GM08714 (cell line): ENCODE data around the gene PIGK.
"Not testable (repeated sequence)": the region's sequence is repeated elsewhere in the genome, so short reads cannot be mapped to it uniquely, and the experiment has no call there.

Experiments
- H3K4me3 ChIP-seq: fragments of 200-500 bp; sonication (Bioruptor generic); 2 replicates; pipeline ENCODE4 v1.5.1; 2014; ENCODE audit warnings: mild to moderate bottlenecking, low read length, inconsistent platforms
- ZNF274 ChIP-seq: IDR thresholded peaks from 2 replicates; pipeline ENCODE4 v1.6.1; 2012; ENCODE audit warnings: mild to moderate bottlenecking, low read depth, low read length

PIGK gene

DNA sequence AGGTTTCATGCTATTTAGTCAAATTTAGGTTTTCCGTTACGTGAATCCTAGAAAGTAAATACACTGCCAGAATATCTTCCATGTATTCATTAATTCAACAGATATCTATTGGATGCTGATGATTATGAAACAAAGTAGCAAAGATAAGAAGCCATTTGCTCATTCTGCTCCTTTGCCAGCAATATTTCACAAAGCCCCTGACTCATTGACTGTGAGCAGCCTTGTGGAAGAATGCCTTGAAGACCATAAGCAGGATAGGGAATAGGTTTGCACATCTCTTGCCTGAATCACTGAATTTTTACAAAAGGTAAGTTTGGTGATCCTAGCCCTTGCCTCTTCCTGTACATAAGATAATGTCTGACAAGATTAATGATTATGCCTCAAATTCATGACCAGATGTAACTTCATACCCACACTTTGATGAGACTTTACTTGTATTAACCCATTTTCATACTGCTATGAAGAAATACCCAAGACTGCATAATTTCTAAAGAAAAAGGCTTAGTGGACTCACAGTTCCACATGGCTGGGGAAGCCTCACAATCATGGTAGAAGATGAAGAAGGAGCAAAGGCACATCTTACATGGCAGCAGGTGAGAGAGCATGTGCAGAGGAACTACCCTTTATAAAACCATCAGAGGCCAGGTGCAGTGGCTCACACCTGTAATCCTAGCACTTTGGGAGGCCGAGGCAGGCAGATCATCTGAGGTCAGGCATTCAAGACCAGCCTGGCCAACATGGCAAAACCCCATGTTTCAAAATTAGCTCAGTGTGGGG lies 1.6 kb upstream of the PIGK start:
- no peak overlapping the region for H3K4me3 ChIP-seq
- no peak for TF ChIP-seq ZNF274

DNA sequence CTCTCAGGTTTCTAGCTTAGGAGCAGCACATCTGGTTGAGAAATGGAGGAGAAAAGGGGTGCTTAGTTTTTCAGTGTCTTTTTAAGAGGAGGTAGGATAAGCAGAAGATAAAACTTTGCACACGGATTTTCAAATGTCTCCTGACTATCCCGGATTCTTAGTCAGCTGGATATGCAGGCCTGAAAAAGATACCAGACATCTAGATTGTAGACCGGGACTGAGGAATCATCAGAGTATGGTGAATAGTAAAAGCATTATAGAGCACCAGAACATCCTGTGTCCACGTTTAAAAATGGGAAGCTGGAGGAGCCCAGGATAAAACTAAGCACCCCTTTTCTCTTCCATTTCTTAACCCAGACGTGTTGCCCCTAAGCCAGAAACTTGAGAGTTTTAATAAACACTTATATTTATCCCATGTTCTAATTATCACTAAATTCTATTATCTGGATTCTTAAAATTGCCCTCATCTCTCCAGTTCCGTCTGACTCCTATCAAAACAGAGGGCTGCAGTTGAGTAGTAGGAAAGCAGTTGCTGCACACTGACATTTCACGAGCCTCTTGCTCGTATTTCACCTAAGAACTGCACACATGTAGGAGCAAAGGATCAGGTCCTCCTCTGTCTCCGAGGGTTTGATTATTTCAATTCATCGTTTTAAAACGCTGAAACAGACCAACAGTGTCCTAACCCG lies 609 bp downstream of the PIGK start:
- H3K4me3 ChIP-seq = peak overlapping the region; percentile 91
- TF ChIP-seq ZNF274 = no peak

DNA sequence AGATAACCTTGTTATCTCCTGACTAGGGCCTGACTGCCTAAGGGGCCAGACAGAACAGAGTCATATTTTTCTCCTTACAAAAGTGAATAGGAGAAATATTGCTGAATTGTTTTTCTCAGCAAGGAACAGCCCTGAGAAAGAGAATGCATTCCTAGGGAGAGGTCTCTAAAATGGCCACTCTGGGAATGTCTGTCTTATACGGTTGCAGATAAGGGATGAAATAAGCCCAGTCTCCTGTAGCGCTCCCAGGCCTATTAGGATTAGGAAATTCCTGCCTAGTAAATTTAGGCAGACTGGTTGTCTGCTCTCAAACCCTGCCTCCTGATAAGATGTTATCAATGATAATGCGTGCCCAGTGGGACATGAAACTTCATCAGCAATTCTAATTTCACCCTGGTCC lies 15.2 kb downstream of the PIGK start:
- not testable (repeated sequence) for H3K4me3 ChIP-seq

DNA sequence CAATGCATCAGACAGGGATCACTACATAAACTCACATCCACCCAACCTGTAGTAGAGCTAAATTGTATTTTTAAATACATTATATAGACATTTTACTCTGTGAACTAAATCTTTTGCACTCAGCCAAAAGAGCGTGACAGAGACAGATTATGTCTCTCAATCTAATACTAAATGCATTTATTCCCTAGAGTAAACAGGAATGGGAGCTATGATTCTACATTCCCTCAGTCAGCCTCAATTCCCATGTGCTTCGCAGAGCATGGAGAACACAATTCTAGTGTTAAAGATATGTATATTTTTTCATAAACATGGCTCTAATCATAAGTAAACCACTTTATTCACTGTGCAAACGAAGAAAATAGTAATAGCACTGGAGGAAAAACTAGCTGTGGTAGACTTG lies 16.5 kb downstream of the PIGK start:
- no peak overlapping the region for H3K4me3 ChIP-seq
- TF ChIP-seq ZNF274 = no peak

DNA sequence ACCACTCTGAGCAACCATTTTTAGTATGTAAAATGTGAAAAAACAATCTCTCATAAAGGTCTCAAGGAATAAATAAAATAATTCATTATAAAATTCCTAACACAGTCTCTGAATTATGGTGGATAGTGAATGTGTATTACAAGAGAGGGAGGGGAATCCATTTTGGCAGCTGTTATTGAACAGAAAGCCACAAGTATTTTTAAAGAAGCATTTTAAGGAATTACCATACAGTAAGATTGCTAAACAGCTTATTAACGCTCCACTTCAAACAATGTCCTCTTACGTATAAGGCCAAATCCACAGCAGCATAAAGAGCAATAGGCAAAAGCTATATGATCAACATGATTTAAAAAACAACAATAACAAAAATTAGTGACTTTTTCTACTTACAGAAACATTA lies 18.4 kb downstream of the PIGK start:
- no peak for TF ChIP-seq ZNF274
- no peak overlapping the region for H3K4me3 ChIP-seq

DNA sequence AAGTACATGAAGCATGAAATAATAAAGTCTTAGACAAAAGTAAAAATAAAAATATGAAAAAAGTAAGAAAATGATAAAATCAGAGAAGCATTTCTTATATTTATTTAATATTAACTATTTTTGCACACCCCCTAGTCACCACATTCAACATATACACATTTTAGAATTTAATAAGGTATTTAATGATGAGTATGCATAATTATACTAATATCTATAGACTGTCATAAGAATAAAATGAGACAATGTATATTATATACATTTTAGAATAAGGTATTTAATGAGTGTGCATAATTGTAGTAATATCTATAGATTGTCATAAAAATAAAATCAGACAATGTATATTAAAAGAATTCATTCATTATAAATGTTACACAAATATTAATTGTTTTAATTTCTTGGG lies 18.9 kb downstream of the PIGK start:
- TF ChIP-seq ZNF274 = no peak
- no peak overlapping the region for H3K4me3 ChIP-seq

DNA sequence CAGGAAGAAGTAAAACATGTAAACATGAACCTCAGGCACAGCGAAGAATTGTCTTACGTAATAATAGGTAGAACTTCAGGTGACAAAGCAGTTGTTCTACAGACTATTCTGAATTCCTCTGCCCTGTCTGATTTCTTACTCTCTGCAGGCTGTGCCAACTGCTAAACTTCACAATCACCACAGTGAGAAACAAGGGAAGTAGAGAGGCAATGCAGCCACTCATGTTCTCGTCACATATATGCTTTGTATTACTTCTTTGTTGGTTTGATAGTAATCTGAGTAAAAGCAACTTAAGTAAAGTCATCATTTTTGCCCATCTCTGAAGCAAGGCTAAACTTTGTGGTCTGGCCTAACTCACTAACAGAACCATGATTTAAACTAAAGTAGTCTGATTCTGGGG lies 21.9 kb downstream of the PIGK start:
- no peak overlapping the region for H3K4me3 ChIP-seq
- no peak for TF ChIP-seq ZNF274

DNA sequence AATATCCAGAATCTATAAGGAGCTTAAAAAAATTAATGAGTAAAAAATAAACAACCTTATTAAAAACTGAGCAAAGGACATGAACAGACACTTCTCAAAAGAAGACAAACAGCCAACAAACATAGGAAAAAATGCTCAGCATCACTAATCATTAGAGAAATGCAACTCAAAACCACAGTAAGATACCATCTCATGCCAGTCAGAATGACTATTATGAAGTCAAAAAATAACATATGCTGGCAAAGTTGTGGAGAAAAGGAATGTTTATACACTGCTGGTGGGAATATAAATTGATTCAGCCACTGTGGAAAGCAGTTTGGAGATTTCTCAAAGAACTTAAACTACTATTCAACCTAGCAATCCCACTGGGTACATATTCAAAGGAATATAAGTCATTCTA lies 25.3 kb downstream of the PIGK start:
- no peak for TF ChIP-seq ZNF274
- H3K4me3 ChIP-seq = no peak overlapping the region

DNA sequence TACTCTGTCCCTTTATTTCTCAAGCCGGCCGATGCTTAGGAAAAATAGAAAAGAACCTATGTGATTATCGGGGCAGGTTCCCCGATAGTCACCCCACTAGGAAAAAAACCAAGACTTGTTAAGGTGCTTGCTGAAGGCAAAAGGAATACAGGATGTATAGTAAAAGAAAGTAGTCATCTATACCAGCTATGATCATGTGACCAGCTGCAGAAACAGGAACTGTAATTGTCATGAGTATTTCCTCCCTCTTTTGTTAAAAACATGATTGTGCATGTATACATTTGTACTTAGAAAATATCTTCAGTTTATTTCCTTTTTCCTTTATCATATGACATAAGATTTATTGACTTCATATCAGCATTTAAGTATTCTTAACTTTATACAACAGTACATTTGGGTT lies 30.5 kb downstream of the PIGK start:
- no peak for TF ChIP-seq ZNF274
- no peak overlapping the region for H3K4me3 ChIP-seq

DNA sequence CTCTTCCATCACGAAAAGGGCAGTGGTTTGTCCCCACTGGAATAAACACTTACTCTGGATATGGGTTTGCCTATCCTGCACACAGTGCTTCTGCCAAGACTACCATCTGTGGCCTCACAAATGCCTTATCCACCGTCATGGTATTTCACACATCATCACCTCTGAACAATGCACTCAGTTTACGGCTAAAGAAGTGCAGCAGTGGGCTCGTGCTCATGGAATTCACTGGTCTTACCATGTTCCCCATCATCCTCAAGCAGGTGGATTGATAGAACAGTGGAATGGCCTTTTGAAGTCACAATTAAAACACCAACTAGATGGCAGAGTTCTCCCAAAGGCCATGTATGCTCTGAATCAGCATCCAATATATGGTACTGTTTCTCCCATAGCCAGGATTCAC lies 32.3 kb downstream of the PIGK start:
- not testable (repeated sequence) for H3K4me3 ChIP-seq

DNA sequence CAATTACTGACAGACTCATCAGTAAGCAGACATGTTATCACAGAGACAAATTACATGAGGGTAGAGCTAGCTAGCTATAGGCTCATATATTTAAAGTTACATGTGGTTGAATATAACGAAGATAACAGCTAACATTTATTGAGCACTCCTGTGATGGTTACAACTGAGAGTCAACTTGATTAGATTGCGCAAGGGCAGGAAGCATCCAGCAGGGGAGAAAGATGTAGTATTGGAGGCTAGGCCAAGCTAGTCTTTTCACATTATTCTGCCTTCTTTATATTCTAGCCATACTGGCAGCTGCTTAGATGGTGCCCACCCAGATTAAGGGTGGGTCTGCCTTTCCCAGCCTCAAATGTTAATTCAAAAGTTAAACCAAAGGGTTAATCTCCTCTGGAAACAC lies 37.1 kb downstream of the PIGK start:
- H3K4me3 ChIP-seq = no peak overlapping the region
- no peak for TF ChIP-seq ZNF274

DNA sequence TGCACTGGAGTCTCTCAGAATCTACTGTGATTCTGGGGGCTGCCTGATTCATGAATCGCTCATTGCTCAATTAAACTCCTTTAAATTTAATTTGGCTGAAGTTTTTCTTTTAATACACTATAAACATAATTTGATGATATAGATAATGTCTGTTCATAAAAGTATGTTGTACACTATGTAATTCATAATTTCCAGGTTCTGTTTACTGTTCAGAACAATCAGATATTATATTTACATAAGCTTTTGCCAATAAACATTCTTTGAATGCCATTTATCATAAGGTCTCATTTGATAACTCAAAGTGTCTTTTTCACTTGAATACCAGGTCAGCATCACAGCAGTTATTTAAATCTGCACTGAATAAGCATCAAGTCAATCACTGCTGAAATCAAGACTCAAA lies 39.6 kb downstream of the PIGK start:
- TF ChIP-seq ZNF274 = no peak
- no peak overlapping the region for H3K4me3 ChIP-seq

DNA sequence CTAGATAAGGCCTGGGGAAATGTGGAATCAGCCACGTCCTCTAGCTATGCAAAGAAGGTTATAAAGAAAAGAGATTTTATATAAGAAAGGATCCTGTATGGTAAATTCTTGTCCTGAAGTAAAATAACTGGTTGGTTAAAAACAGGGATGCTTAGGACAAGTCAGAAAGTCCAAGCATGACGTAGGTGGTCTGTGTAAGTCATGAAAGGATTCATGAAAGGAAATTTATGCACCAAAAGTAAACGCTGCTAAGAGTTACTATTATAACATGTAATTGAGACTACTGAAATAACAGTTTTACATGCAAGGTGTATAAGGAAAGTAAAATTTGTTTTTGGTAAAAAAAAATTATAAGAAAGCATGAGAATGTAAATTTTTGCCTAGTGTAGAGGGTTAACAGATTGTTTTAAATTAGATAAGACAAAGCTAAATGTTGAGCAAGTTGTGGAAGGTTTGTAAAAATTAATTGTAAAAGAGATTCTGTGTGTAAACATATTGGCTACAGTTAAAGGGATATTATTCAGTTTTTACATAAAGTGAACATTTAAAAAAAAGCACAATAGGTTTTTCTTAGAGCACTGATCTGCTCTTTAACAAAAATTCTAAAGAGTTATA lies 43.9 kb downstream of the PIGK start:
- no peak for TF ChIP-seq ZNF274
- no peak overlapping the region for H3K4me3 ChIP-seq

DNA sequence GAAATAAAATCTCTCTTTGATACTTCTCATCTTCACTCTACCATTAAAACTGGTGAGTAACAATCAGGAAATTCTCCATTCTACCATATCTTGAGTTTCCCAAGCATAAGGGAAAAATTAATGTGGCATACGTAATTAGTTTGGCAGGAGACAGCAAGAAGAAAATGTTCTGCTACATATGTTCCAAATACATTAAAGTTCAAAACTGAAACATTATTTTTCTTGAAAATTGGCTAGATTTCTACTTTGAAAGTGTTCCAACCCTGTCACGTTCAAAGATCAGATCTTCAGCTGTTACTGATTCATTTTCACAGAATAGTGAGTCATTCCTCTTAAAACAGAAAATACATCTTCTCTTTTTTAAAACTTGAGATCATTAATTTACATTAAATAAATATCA lies 48.5 kb downstream of the PIGK start:
- no peak for TF ChIP-seq ZNF274
- no peak overlapping the region for H3K4me3 ChIP-seq

DNA sequence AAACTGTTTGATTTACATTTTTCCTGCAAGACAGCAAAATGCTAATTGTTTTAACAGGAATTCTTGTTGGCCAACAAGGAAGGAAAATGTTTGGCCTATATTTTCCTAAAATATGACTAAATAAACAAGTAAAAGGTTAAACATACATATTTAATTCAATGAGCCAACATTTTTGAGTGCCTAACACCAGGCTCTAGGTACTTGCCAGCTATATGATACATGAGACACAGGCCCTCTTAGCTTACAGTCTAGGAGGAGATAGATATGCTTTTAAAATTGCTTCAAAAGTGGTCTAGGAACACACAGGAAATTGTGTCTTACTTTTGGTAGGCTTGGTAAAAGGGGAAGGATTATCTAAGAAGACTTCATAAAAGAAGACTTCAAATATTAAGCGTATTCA lies 50.9 kb downstream of the PIGK start:
- no peak for TF ChIP-seq ZNF274
- H3K4me3 ChIP-seq = no peak overlapping the region
